ENCODE measurements around the gene MGAT5B.
"Not testable (repeated sequence)": the region's sequence is repeated elsewhere in the genome, so short reads cannot be mapped to it uniquely, and the experiment has no call there.

The MGAT5B gene

GRCh38 chr17:76844846-76845245 lies 23.4 kb upstream of the MGAT5B start:
- no peak for DNase-seq
- intact Hi-C loops (cut with DNase I), result no loop called here

GRCh38 chr17:76845541-76846017 lies 22.6 kb upstream of the MGAT5B start:
- no peak for DNase-seq
- intact Hi-C loops (cut with DNase I), result no loop called here

- DNase-seq, result no peak
- intact Hi-C loops (cut with DNase I), result no loop called here
Measured at GRCh38 chr17:76847031-76847430, 21.2 kb upstream of the MGAT5B start.

GRCh38 chr17:76848670-76849069 lies 19.5 kb upstream of the MGAT5B start:
- intact Hi-C loops (cut with DNase I), result no loop called here

GRCh38 chr17:76849160-76849559 lies 19.0 kb upstream of the MGAT5B start:
- DNase-seq; intact Hi-C loops (cut with DNase I): not testable (repeated sequence)

More at GRCh38 chr17:76848670-76849069, 19.5 kb upstream of the MGAT5B start:
- no peak for DNase-seq

- intact Hi-C loops (cut with DNase I), result no loop called here
- DNase-seq, result no peak
Measured at GRCh38 chr17:76852843-76853242, 15.4 kb upstream of the MGAT5B start.

GRCh38 chr17:76855105-76855504 lies 13.1 kb upstream of the MGAT5B start:
- intact Hi-C loops (cut with DNase I), result no loop called here
- DNase-seq, result no peak

GRCh38 chr17:76862079-76862478 lies 6.1 kb upstream of the MGAT5B start:
- intact Hi-C loops (cut with DNase I), result loop anchor here (10.0 kb wide), 1 partner anchor 383 kb away; no protein-coding TSS in a partner anchor
- no peak for DNase-seq

GRCh38 chr17:76862494-76862893 lies 5.7 kb upstream of the MGAT5B start:
- intact Hi-C loops (cut with DNase I), result loop anchor here (10.0 kb wide), 1 partner anchor 382 kb away; no protein-coding TSS in a partner anchor
- DNase-seq, result no peak

GRCh38 chr17:76864024-76864423 lies 4.2 kb upstream of the MGAT5B start:
- intact Hi-C loops (cut with DNase I), result loop anchor here (10.0 kb wide), 1 partner anchor 381 kb away; no protein-coding TSS in a partner anchor
- DNase-seq, result no peak

- intact Hi-C loops (cut with DNase I), result loop anchor here (10.0 kb wide), 1 partner anchor 380 kb away; no protein-coding TSS in a partner anchor
- peak in 1 of 10 donors; percentile 51 for DNase-seq
Measured at GRCh38 chr17:76865174-76865573, 3.0 kb upstream of the MGAT5B start.

- DNase-seq, result peak in 1 of 10 donors; percentile 62
- intact Hi-C loops (cut with DNase I), result loop anchor here (10.0 kb wide), 1 partner anchor 379 kb away; no protein-coding TSS in a partner anchor
Measured at GRCh38 chr17:76866203-76866602, 2.0 kb upstream of the MGAT5B start.

GRCh38 chr17:76866774-76867577 lies 1.2 kb upstream of the MGAT5B start:
- intact Hi-C loops (cut with DNase I), result loop anchor here (10.0 kb wide), 1 partner anchor 378 kb away; no protein-coding TSS in a partner anchor
- no peak for DNase-seq

GRCh38 chr17:76867578-76868175 lies 527 bp upstream of the MGAT5B start:
- peak in 3 of 10 donors; percentile 36 to 69 (median 45) for DNase-seq
- intact Hi-C loops (cut with DNase I), result loop anchor here (1.0 to 10.0 kb wide), 3 partner anchors 189 to 377 kb away; no protein-coding TSS in a partner anchor

- intact Hi-C loops (cut with DNase I), result loop anchor here (1.0 to 10.0 kb wide), 3 partner anchors 187 to 376 kb away; no protein-coding TSS in a partner anchor
- peak in 1 of 10 donors; percentile 83 for DNase-seq
Measured at GRCh38 chr17:76868669-76869495, 678 bp downstream of the MGAT5B start.

GRCh38 chr17:76869496-76870376 lies 1.5 kb downstream of the MGAT5B start:
- intact Hi-C loops (cut with DNase I), result loop anchor here (10.0 kb wide), 1 partner anchor 375 kb away; no protein-coding TSS in a partner anchor
- DNase-seq, result peak in 3 of 10 donors; percentile 32 to 79 (median 74)

- intact Hi-C loops (cut with DNase I), result no loop called here
Measured at GRCh38 chr17:76870377-76870714, 2.1 kb downstream of the MGAT5B start.

GRCh38 chr17:76871668-76872067 lies 3.5 kb downstream of the MGAT5B start:
- peak in 1 of 10 donors; percentile 55 for DNase-seq
- intact Hi-C loops (cut with DNase I), result no loop called here

More at GRCh38 chr17:76870377-76870714, 2.1 kb downstream of the MGAT5B start:
- no peak for DNase-seq

- peak in 5 of 10 donors; percentile 37 to 89 (median 70) for DNase-seq
- intact Hi-C loops (cut with DNase I), result no loop called here
Measured at GRCh38 chr17:76872221-76872873, 4.1 kb downstream of the MGAT5B start.
